Gastroesophageal sphincter (tissue), 3 donors: Measurements from ENCODE around the gene UPK3B.
"Not testable (repeated sequence)": the region's sequence is repeated elsewhere in the genome, so short reads cannot be mapped to it uniquely, and the experiment has no call there.

Experiments used
- EP300 ChIP-seq: sonication (generic); formaldehyde crosslinking; IDR thresholded peaks from one replicate; pipeline ENCODE4 v1.6.1; 2017; ENCODE audit warnings: antibody characterized with exemption, mild to moderate bottlenecking
- POLR2A ChIP-seq, 2 donors: fragments of 450-650 bp; IDR thresholded peaks; one replicate each; pipeline ENCODE4 v1.6.1; 2017; ENCODE audit warnings: antibody characterized with exemption in 2 of 2, mild to moderate bottlenecking in 2 of 2, moderate library complexity in 1 of 2
- POLR2AphosphoS5 ChIP-seq: sonication (generic); formaldehyde crosslinking; IDR thresholded peaks from one replicate; pipeline ENCODE4 v1.6.1; 2017; ENCODE audit warnings: antibody characterized with exemption
- TF ChIP-seq, protein P1 (sequence below), 4 experiments: fragments of 200-600 bp in 2 of 4; fragments of 450-650 bp in 2 of 4; sonication (generic) in 1 of 4; IDR thresholded peaks; one replicate each; pipeline ENCODE4 v1.5.1; 2017 to 2019; ENCODE audit warnings: antibody characterized with exemption in 4 of 4, mild to moderate bottlenecking in 2 of 4, moderate library complexity in 2 of 4

DNA sequence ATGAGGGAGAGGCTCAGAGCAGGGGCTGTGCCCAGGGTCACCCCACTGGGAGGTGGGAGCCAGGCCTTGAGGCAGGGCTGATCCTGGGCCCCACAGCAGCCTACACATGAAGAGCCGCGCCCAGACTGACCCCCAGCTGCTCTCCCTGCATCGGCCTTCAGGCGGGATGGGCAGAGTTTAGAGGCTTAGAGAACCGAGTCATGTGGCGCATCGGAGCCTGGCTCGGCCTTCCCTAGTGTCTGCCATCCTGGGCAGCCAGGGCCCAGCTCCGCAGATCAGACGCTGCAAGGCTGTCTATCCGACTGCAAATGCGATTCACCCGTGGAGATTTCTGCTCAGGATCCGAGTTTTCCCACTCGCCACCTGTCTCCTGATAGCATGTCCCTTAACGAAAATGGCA lies 7.5 kb upstream of the UPK3B start:
- TF ChIP-seq, protein P1, sequence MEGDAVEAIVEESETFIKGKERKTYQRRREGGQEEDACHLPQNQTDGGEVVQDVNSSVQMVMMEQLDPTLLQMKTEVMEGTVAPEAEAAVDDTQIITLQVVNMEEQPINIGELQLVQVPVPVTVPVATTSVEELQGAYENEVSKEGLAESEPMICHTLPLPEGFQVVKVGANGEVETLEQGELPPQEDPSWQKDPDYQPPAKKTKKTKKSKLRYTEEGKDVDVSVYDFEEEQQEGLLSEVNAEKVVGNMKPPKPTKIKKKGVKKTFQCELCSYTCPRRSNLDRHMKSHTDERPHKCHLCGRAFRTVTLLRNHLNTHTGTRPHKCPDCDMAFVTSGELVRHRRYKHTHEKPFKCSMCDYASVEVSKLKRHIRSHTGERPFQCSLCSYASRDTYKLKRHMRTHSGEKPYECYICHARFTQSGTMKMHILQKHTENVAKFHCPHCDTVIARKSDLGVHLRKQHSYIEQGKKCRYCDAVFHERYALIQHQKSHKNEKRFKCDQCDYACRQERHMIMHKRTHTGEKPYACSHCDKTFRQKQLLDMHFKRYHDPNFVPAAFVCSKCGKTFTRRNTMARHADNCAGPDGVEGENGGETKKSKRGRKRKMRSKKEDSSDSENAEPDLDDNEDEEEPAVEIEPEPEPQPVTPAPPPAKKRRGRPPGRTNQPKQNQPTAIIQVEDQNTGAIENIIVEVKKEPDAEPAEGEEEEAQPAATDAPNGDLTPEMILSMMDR (IDR thresholded peaks at IDR 0.05) = not testable (repeated sequence)
- TF ChIP-seq POLR2A (IDR thresholded peaks at IDR 0.05); EP300; POLR2AphosphoS5: not testable (repeated sequence)
